GM18526 (cell line): ENCODE results near the gene SLC12A5.

Experiments used
- POLR2A ChIP-seq: IDR thresholded peaks from 3 replicates; pipeline ENCODE4 v1.6.1; 2011; ENCODE audit not compliant: insufficient read length; ENCODE audit errors: extremely low read depth

Gene SLC12A5

DNA sequence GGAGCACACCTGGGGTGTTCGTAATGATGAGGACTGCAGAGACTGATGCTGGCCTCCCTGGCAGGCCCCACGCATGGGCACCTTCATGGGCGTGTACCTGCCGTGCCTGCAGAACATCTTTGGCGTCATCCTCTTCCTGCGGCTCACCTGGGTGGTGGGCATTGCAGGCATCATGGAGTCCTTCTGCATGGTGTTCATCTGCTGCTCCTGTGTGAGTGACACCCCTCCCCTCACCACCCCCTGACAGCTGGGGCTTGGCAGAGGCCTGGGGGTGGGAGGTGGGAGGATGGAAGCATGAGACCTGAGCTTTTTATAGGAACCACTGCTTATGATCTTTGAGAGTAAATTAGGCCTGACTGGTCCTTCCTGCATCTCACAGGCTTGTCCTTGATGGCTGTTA is 6.7 kb downstream of the SLC12A5 start:
- TF ChIP-seq POLR2A, result no peak

DNA sequence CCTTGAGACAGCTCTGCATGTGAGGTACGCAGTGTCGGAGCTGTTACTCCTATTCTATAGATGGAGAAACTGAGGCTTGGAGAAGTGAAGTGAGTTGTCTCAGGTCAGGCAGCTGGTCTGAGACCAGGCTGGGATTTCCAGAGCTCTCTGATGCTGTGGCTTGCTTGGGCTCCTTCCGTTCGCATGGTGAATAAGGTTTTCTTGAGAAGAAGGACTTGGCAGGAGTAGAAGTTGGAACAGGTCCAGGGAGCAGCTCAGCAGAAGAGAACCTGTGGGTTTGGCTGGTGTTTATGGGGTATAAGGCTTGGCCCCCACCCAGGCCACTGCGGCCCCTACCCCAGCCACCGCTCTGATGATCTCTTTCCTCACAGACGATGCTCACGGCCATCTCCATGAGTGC is 7.4 kb downstream of the SLC12A5 start:
- no peak for TF ChIP-seq POLR2A

DNA sequence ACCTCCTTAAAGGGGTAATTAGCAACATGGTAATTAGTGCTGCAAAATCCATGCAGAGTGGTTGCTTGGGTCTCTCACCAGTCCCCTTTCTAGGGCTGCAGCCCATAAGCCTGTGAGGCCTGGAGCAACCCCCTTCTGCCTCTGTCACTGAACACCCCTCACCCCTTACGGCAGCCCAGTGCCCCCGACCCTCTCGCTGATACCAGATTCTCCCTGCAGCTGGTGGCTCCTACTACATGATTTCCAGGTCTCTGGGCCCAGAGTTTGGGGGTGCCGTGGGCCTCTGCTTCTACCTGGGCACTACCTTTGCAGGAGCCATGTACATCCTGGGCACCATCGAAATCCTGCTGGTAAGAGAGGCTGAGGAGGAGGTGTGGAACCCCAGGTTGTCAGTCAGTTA is 8.0 kb downstream of the SLC12A5 start:
- TF ChIP-seq POLR2A, result no peak

DNA sequence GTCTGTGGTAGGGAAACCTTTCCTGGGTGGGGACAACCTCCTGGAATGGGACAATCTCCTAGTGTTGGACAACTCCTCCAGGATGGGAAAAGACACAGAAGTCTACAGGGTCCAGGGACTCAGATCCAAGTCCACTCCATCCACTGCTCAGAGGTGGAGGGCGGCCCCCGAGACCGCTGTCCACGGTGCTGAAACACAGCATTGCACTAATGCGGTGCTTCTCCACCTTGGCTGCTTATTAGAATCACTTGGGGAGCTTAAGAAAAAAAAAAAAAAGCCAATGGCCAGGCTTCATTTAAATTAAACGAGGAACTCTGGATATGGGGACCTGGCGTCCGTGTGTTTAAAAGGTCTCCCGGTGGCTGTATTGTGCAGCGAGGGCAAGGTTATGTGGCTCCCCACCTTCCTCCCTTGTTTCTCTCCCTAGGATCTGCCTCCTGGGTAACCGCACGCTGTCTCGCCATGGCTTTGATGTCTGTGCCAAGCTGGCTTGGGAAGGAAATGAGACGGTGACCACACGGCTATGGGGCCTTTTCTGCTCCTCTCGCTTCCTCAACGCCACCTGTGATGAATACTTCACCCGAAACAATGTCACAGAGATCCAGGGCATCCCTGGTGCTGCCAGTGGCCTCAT is 12.0 kb downstream of the SLC12A5 start:
- TF ChIP-seq POLR2A, result no peak

DNA sequence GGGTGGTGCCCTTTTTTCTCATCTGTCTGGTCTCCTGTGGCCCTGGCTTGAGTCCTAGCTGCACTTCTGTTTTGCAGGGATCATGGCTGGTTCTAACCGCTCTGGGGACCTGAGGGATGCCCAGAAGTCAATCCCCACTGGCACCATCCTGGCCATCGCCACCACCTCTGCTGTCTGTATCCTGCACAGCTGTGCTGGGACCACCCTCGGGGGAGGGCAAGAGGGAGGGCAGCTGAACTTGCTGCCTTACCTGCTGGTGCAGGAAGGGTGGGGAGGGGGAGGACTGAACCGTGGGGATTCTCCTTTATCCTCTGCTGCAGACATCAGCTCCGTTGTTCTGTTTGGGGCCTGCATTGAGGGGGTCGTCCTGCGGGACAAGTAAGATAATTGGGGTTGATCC is 14.5 kb downstream of the SLC12A5 start:
- no peak for TF ChIP-seq POLR2A

DNA sequence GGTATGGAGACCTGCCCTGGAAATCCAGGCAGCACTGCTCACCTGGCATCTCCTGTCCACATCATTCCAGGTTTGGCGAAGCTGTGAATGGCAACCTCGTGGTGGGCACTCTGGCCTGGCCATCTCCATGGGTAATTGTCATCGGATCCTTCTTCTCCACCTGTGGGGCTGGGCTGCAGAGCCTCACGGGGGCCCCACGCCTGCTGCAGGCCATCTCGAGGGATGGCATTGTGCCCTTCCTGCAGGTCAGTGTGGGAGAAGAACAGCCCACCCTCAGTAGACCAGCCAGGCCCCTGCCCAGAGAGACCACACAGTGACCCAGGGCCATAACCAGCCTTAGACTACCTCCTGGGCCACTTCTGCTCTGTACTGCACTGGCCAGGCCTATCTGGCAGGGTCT is 15.9 kb downstream of the SLC12A5 start:
- TF ChIP-seq POLR2A, result no peak

DNA sequence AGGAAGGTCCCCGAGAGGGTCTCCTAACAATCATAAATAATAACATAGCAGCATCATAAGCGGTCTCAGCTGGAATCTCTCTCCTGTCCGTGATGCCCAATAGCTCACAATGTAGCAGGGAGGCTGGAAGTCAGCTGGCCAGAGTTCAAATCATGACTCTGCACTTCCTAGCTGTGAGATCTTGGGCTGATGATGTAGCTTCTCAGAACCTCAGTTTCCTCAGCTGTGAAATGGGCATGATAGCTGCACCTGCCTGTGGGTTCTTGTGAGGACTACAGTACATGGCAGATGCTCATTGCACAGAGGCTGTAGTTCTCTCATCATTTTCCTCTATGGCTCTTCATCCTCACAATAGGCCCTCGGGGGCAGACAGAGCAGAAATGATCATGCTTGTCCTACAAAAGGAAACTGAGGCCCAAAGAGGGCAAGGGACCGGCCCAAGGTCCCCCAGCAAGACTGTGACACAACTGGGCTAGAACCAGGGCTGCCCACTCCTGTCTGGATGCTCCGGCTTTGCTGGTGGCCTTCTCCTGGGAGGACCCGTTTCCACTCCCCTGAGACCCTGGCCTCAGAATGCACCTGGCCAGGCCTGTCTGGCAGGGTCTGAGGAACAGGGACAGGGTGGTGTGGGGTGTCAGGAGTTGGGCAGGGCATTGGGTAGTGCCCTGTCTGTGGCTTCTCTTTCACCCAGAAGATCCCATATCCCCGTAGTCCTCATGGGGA is 17.7 kb downstream of the SLC12A5 start:
- TF ChIP-seq POLR2A, result no peak

DNA sequence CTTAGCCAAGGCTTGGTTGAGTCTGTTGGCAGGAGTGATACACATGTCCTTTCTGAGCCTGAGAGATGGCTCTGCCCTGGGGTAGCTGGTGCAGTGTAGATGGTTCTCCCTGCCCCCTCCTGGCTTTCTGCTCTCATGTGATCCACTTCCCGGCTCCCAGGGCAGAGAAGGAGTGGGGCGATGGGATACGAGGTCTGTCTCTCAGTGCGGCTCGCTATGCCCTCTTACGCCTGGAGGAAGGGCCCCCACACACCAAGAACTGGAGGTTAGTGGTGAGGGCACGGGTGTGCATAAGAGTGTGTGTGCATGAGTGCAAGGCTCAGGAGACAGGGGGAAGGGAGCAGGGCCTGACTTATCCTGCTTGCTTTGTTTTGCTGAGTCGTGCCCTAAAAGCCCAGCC is 18.8 kb downstream of the SLC12A5 start:
- no peak for TF ChIP-seq POLR2A

DNA sequence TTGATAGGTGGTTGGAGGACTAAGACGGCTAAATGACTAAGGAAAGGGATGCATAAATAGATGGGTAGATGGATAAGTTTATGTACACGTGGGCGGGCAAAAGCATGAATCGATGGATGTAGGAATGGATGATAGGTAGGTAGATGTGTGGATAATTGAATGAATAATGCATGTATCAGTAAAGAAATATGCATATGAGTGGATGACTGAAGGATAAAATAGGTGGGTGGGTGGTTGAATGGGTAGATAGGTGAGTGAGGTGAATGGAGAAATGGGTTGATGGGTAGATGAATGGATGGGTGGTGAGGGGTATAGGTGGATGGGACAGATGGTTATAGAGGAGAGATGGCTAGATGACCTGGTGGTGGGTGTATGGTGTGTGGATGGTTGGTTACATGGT is 20.2 kb downstream of the SLC12A5 start:
- TF ChIP-seq POLR2A, result no peak

DNA sequence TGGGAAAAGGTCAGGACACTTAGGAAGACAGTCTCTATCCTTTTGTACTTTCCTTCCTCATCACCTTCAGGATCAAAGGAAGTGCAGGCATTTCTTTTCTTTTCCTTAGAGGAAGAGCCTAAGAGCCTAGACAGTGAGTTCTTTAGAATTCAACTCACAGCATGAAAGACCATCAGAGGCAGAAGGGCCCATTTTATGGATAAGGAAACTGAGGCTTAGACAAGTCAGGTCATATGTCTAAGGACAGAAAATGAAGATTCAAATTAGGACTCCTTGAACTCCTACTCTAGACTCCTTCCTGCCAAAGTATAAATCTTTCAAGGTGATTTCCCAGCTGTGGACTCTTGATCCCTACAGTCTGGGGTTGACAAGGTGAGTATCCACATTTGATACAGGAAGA is 20.8 kb downstream of the SLC12A5 start:
- no peak for TF ChIP-seq POLR2A

DNA sequence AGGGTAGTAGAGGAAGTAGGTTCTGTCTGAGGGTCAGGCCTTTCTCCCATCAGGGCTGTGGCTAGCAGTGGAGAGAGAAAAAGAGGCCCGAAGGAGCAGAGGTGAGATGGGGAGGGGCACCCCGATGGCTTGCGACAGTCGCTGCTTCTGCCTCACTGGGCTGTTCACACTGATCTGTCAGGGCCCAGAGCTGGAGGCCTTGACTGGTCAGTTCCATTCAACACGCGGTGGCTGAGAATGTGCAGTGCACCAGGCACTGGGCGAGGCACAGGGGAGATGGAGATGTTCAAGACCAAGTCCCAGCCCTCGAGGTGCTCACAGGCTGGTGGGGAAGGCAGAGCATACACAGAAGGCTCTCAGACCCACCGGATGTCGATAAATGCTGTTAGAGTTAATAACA is 21.4 kb downstream of the SLC12A5 start:
- no peak for TF ChIP-seq POLR2A

DNA sequence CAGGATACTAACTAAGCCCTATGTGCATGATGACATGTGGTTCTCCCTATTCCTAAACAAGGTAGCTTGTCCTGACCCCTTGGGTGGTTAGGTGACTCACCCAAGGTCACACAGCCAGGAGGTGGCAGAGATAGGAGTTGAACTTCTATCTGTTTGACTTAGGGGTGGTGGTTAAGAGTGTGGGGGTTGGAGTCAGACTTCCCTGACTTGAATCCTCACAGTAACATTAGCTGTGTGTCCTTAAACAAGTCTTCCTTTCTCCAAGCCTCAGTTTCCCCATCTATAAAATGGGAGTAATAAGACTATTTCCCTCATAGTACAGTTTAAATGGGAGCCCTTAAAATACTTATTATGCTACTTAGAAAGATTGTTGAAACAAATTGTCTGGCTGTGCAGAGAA is 21.9 kb downstream of the SLC12A5 start:
- no peak for TF ChIP-seq POLR2A

DNA sequence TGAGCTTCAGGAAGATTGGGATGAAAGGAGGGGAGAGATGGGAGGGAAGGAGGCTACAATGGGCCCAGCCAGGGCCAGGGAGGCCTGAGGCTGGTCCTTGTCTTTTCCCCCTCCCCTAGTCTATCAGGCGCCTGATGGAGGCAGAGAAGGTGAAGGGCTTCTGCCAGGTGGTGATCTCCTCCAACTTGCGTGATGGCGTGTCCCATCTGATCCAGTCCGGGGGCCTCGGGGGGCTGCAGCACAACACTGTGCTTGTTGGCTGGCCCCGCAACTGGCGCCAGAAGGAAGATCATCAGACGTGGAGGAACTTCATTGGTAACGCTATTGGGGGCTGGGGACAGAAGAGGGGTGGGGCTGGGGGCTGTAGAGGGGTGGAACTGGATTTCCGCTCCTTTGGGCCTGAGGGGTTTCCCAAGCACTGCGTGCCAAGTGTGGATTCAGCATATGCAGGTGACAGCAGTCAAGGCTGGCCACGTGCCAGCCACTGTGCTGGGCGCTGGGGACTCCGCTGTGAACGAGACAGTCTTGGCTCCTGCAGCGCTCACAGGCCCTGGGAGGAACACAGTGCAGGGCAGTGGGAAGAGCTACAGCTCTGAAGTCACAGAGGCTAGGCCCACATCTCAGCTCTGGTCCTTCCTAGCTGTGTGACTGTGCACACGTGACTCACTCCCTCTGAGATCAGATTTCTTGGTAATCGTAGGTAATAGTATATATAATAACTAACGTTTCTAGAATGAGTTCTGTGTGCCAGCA is 22.7 kb downstream of the SLC12A5 start:
- TF ChIP-seq POLR2A, result no peak

DNA sequence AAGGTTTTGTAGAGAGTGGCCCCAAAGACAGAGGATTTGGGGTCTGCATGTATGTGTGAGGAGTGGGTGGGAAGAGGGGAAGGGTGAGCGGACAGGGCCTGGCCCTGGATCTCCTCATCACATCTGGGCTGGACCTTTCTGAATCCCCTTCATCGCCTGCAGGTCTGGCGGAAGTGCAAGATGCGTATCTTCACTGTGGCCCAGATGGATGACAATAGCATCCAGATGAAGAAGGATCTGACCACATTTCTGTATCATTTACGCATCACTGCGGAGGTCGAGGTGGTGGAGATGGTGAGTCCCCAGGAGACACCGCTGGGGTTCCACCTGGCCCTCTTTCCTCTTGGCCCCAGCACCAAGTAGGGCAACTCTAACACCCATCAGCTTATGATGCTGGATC is 24.4 kb downstream of the SLC12A5 start:
- TF ChIP-seq POLR2A, result no peak

DNA sequence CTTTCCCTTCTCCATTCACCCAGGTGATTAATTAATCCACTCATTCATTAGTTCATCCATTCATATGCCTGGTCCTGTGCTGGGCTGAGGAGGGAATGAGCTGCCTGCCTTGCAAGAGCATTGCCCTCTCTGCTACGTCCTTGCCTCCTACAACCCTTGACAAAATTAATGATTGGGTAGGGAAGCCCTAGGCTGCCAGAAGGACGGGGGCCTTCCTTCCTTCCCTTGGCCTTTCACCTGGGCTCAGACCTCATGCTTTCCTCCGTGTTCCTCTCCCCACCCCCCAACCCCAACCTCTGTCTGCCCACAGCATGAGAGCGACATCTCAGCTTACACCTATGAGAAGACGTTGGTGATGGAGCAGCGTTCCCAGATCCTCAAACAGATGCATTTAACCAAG is 25.6 kb downstream of the SLC12A5 start:
- TF ChIP-seq POLR2A, result no peak

DNA sequence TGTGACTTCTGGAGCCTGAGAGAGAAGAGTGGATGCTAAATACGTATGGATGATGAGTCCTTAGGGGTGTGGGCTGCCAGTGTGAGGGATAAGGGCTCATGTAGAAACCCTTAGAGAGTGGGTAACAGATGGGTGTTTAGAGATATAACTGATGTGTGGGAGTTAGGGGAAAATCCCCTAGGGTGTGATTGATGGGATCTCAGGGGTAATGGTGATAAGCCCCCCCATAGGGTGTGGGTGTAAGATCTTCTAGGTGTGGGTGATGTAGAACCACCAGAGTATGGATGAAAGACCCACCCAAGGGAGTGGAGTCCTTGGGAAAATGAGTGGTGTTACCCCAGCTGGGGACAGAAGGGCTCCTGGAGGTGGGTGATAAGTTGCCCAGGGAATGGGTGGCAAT is 26.3 kb downstream of the SLC12A5 start:
- TF ChIP-seq POLR2A, result no peak
